Smooth muscle cell (in vitro differentiated cells): ENCODE data around the gene KDM2A. TPM values are rescaled to one million over a fixed set of nuclear protein-coding genes. Genes with fewer than 3 reads are reported as not detected.

Experiments used
- DNase-seq: peaks from one replicate; lab custom pipeline; 2025; ENCODE audit not compliant: unreplicated experiment; lab: John Stamatoyannopoulos, UW
- H2AFZ ChIP-seq: fragments of 200-600 bp; sonication (generic); 2 replicates; pipeline ENCODE4 v1.6.0; 2016; ENCODE audit warnings: antibody characterized with exemption, low read depth, mild to moderate bottlenecking
- H3F3A ChIP-seq: fragments of 200-600 bp; sonication (generic); 2 replicates; pipeline ENCODE4 v1.6.0; 2017; ENCODE audit warnings: antibody characterized with exemption, low read depth
- H3K27ac ChIP-seq: fragments of 200-600 bp; sonication (generic); 2 replicates; pipeline ENCODE4 v1.5.1; 2016; ENCODE audit warnings: low read depth, mild to moderate bottlenecking
- H3K27me3 ChIP-seq: fragments of 200-600 bp; sonication (generic); 2 replicates; pipeline ENCODE4 v1.6.1; 2016; ENCODE audit warnings: low read depth, mild to moderate bottlenecking
- H3K36me3 ChIP-seq: fragments of 200-600 bp; sonication (generic); 2 replicates; pipeline ENCODE4 v1.5.1; 2016; ENCODE audit warnings: low read depth
- H3K4me1 ChIP-seq: fragments of 200-600 bp; sonication (generic); 2 replicates; pipeline ENCODE4 v1.5.1; 2016; ENCODE audit warnings: low read depth
- H3K4me2 ChIP-seq: fragments of 200-600 bp; sonication (generic); 2 replicates; pipeline ENCODE4 v1.6.0; 2016; ENCODE audit warnings: mild to moderate bottlenecking
- H3K4me3 ChIP-seq: fragments of 200-600 bp; sonication (generic); 2 replicates; pipeline ENCODE4 v1.5.1; 2016; ENCODE audit warnings: mild to moderate bottlenecking
- H3K79me2 ChIP-seq: fragments of 200-600 bp; sonication (generic); 2 replicates; pipeline ENCODE4 v1.6.0; 2016; ENCODE audit warnings: low read depth, mild to moderate bottlenecking
- H3K9ac ChIP-seq: fragments of 200-600 bp; sonication (generic); 2 replicates; pipeline ENCODE4 v1.6.0; 2016; ENCODE audit warnings: low read depth
- H3K9me3 ChIP-seq: fragments of 200-600 bp; sonication (generic); replicated peaks from 2 replicates; pipeline ENCODE4 v1.5.1; 2016; ENCODE audit warnings: low read depth
- H4K20me1 ChIP-seq: fragments of 200-600 bp; sonication (generic); 2 replicates; pipeline ENCODE4 v1.6.0; 2016; ENCODE audit warnings: low read depth
- CTCF ChIP-seq: fragments of 200-600 bp; sonication (generic); IDR thresholded peaks from 2 replicates; pipeline ENCODE4 v1.5.1; 2017; ENCODE audit warnings: borderline replicate concordance, mild to moderate bottlenecking, antibody characterized with exemption; ENCODE audit not compliant: insufficient read depth, poor library complexity, severe bottlenecking
- WGBS: methylation state at CpG from one replicate; pipeline ENCODE4 v1.1.7; 2016; ENCODE audit warnings: low lambda C conversion rate; 5-methylcytosine and 5-hydroxymethylcytosine counted together
- polyA plus RNA-seq: library from polyadenylated mRNA; unstranded; fragments of >200 nt; fragmentation: Nextera tagmentation; extraction: Ambion mirVana; gene quantifications from 2 replicates; pipeline ENCODE4 v1.2.1, GENCODE V29; 2016
- total RNA-seq: library from RNA; depleted of rRNA; stranded (reverse); fragments of >200 nt; gene quantifications from 2 replicates; pipeline ENCODE4 v1.2.3, GENCODE V29; 2014

Gene KDM2A
- total and polyA plus RNA-seq, 2 experiments from 2014 or later: 18.9 to 44.9 TPM

- no peak for TF ChIP-seq CTCF
Observed at GRCh38 chr11:67090717-67091116, 28.3 kb upstream of the KDM2A start.

GRCh38 chr11:67095214-67095507 lies 23.9 kb upstream of the KDM2A start:
- no peaks in the 10 kb centered on the region for H3F3A ChIP-seq
- no peaks in the 10 kb centered on the region for H3K4me1 ChIP-seq
- TF ChIP-seq CTCF: no peak
- H3K79me2 ChIP-seq: no peaks in the 10 kb centered on the region
- H3K9ac ChIP-seq: no peak overlapping the region
- no peaks in the 10 kb centered on the region for H3K36me3 ChIP-seq
- no peak overlapping the region for H3K4me3 ChIP-seq
- no peak overlapping the region for H3K4me2 ChIP-seq
- no peaks in the 10 kb centered on the region for H3K9me3 ChIP-seq
- 100% methylated on average over 1 of the region's 1 CpG for WGBS
- H2AFZ ChIP-seq: no peak overlapping the region
- H4K20me1 ChIP-seq: no peaks in the 10 kb centered on the region
- DNase-seq: no peak
- peaks cover 3% of the 10 kb centered on the region for H3K27me3 ChIP-seq
- no peak overlapping the region for H3K27ac ChIP-seq

More at GRCh38 chr11:67090717-67091116, 28.3 kb upstream of the KDM2A start:
- no peak overlapping the region for H3K27ac ChIP-seq
- no peak overlapping the region for H3K9ac ChIP-seq
- H3K4me2 ChIP-seq: no peak overlapping the region
- no peak for DNase-seq
- no peaks in the 10 kb centered on the region for H3K4me1 ChIP-seq
- peaks cover 3% of the 10 kb centered on the region for H3K27me3 ChIP-seq
- 94% methylated on average over 8 of the region's 8 CpGs for WGBS
- no peaks in the 10 kb centered on the region for H3F3A ChIP-seq
- H2AFZ ChIP-seq: no peak overlapping the region
- H3K4me3 ChIP-seq: no peak overlapping the region
- no peaks in the 10 kb centered on the region for H4K20me1 ChIP-seq
- H3K79me2 ChIP-seq: no peaks in the 10 kb centered on the region
- H3K9me3 ChIP-seq: no peaks in the 10 kb centered on the region
- H3K36me3 ChIP-seq: no peaks in the 10 kb centered on the region

- Histone ChIP-seq H4K20me1 (no peaks in the 10 kb centered on the region), H3K27me3 (peaks cover 3% of the 10 kb centered on the region), H3K27ac (no peak overlapping the region), H3K4me3 (no peak overlapping the region), H3K36me3 (no peaks in the 10 kb centered on the region), H3K4me2 (no peak overlapping the region), H3K4me1 (no peaks in the 10 kb centered on the region), H3F3A (no peaks in the 10 kb centered on the region), H3K9ac (no peak overlapping the region), H3K9me3 (no peaks in the 10 kb centered on the region), H3K79me2 (no peaks in the 10 kb centered on the region), H2AFZ (no peak overlapping the region)
- no peak for DNase-seq
- WGBS: 91% methylated on average over 6 of the region's 6 CpGs
- no peak for TF ChIP-seq CTCF
Observed at GRCh38 chr11:67098799-67099429, 20.1 kb upstream of the KDM2A start.

GRCh38 chr11:67099831-67100324 lies 19.2 kb upstream of the KDM2A start:
- Histone ChIP-seq H3K79me2 (no peaks in the 10 kb centered on the region), H3K27me3 (peaks cover 3% of the 10 kb centered on the region), H3K4me2 (no peak overlapping the region), H3F3A (no peaks in the 10 kb centered on the region), H3K4me1 (no peaks in the 10 kb centered on the region), H3K4me3 (no peak overlapping the region), H2AFZ (no peak overlapping the region), H3K9me3 (no peaks in the 10 kb centered on the region), H3K27ac (no peak overlapping the region), H3K36me3 (no peaks in the 10 kb centered on the region), H3K9ac (no peak overlapping the region), H4K20me1 (no peaks in the 10 kb centered on the region)
- no peak for DNase-seq
- no peak for TF ChIP-seq CTCF
- WGBS: 94% methylated on average over 6 of the region's 6 CpGs
